K562 (cell line): ENCODE measurements around the gene KCNF1. TPM values are rescaled to one million over a fixed set of nuclear protein-coding genes. Genes with fewer than 3 reads are reported as not detected.
A peak's percentile ranks its signal among the peaks of the same experiment; 100 is the strongest.

Experiments
- ATAC-seq: fragments of 200-7000 bp; cut with Tn5 transposase; 3 replicates; pipeline ENCODE4 v1.9.1; 2020; ENCODE audit warnings: moderate library complexity
- BruUV-seq: library from RNA; stranded (reverse); fragments of 400-500 nt; replicated peaks from 2 replicates; lab custom pipeline; 2021; lab: Mats Ljungman, UMichigan
- CTCF ChIA-PET: fragments of 300-600 bp; formaldehyde crosslinking; extraction: SDS; loops from one replicate; lab custom pipeline; 2021; ENCODE audit warnings: low intra/inter-chr PET ratio; lab: Yijun Ruan, JAX
- POLR2A ChIA-PET: fragments of 300-600, 350-650 bp; sonication (Branson Sonifier 250); formaldehyde crosslinking; extraction: SDS; loops from one replicate; lab custom pipeline; 2021; ENCODE audit warnings: antibody characterized with exemption, inconsistent platforms; lab: Yijun Ruan, JAX
- DNase-seq, 4 experiments: peaks; one replicate each; pipeline versions ENCODE4 v3.0.0 to v3.0.0-alpha.2; 2011 to 2018; ENCODE audit warnings: low spot score in 3 of 4, mixed read lengths in 3 of 4; ENCODE audit errors: extremely low read depth in 1 of 4
- FAIRE-seq: peaks from 2 replicates; lab custom pipeline; 2011; peaks lifted over from hg19 to GRCh38; lab: Jason Lieb, UNC
- H2AFZ ChIP-seq: 2 replicates; pipeline ENCODE4 v1.6.0; 2011; ENCODE audit warnings: low read depth, low read length, control low read depth, inconsistent platforms
- H3K27ac ChIP-seq: fragments of 200-600 bp; 3 replicates; pipeline ENCODE4 v1.8.0; 2011; ENCODE audit warnings: low read depth, mild to moderate bottlenecking, control low read depth, inconsistent platforms, low read length, moderate library complexity, mixed read lengths; ENCODE audit errors: extremely low read depth
- H3K27me3 ChIP-seq, 2 experiments: fragments of 300-600 bp in 1 of 2; 2 replicates in 1 of 2; 3 replicates in 1 of 2; pipeline versions ENCODE4 v1.6.0 to v1.8.0; 2011; ENCODE audit warnings: inconsistent platforms in 2 of 2, low read length in 2 of 2, mild to moderate bottlenecking in 1 of 2, mixed read lengths in 1 of 2, moderate library complexity in 1 of 2; ENCODE audit not compliant: control insufficient read depth in 2 of 2, insufficient read depth in 2 of 2
- H3K36me3 ChIP-seq: fragments of 300-600 bp; 3 replicates; pipeline ENCODE4 v1.8.0; 2011; ENCODE audit warnings: mild to moderate bottlenecking, low read length, inconsistent platforms; ENCODE audit not compliant: control insufficient read depth, insufficient read depth
- H3K4me1 ChIP-seq, 2 experiments: fragments of 200-600 bp in 1 of 2; replicated peaks in 1 of 2; 2 replicates in 1 of 2; 3 replicates in 1 of 2; pipeline versions ENCODE4 v1.5.1 to v1.8.0; 2011; ENCODE audit warnings: inconsistent platforms in 2 of 2, low read length in 2 of 2, mild to moderate bottlenecking in 1 of 2, mixed read lengths in 1 of 2, moderate library complexity in 1 of 2; ENCODE audit not compliant: control insufficient read depth in 2 of 2, insufficient read depth in 2 of 2
- H3K4me2 ChIP-seq: 2 replicates; pipeline ENCODE4 v1.6.1; 2011; ENCODE audit warnings: low read length, control low read depth, inconsistent platforms, mixed read lengths; ENCODE audit not compliant: insufficient read depth
- H3K4me3 ChIP-seq: fragments of 200-600 bp; sonication (generic), shearing (Covaris generic); 2 replicates; pipeline ENCODE4 v1.5.1; 2016; ENCODE audit warnings: control low read depth, inconsistent platforms
- H3K79me2 ChIP-seq: fragments of 200-600 bp; 3 replicates; pipeline ENCODE4 v1.8.0; 2011; ENCODE audit warnings: low read length, inconsistent platforms; ENCODE audit not compliant: control insufficient read depth, insufficient read depth
- H3K9ac ChIP-seq, 2 experiments: 2 replicates each; pipeline versions ENCODE4 v1.6.0 to v1.6.1; 2011; ENCODE audit warnings: low read depth in 2 of 2, low read length in 2 of 2, control low read depth in 1 of 2, inconsistent platforms in 1 of 2, mild to moderate bottlenecking in 1 of 2, mixed read lengths in 1 of 2; ENCODE audit not compliant: insufficient read depth in 1 of 2
- H3K9me1 ChIP-seq: one replicate; pipeline ENCODE4 v1.6.0; 2011; ENCODE audit warnings: inconsistent platforms, mild to moderate bottlenecking, low read length, moderate library complexity; ENCODE audit not compliant: control insufficient read depth, insufficient read depth
- H3K9me3 ChIP-seq: replicated peaks from 2 replicates; pipeline ENCODE4 v1.5.1; 2011; ENCODE audit warnings: low read depth, low read length, inconsistent platforms; ENCODE audit not compliant: control insufficient read depth, insufficient read depth
- H4K20me1 ChIP-seq: replicated peaks from 2 replicates; pipeline ENCODE4 v1.6.1; 2011; ENCODE audit warnings: low read length, inconsistent platforms, mixed read lengths; ENCODE audit not compliant: control insufficient read depth, insufficient read depth
- FUS ChIP-seq: fragments of 200-400 bp; formaldehyde crosslinking; optimal IDR thresholded peaks from 2 replicates; pipeline ENCODE3; 2017; ENCODE audit warnings: low read depth, low read length
- NR3C1 ChIP-seq: sonication (generic); formaldehyde crosslinking; IDR thresholded peaks from 2 replicates; pipeline ENCODE4 v1.8.1; 2022; ENCODE audit warnings: missing genetic modification reagents
- NRF1 ChIP-seq, 2 experiments: fragments of 450-650 bp; IDR thresholded peaks in 1 of 2; conservative IDR thresholded peaks in 1 of 2; 2 replicates each; pipeline ENCODE4 v1.6.1; 2014; ENCODE audit warnings: mild to moderate bottlenecking in 2 of 2
- ZBED1 ChIP-seq: IDR thresholded peaks from 2 replicates; pipeline ENCODE4 v1.6.1; 2014
- WGBS: fragments of 100-300 bp; shearing (Covaris generic); methylation state at CpG from one replicate; pipeline ENCODE4 v1.1.6; 2016; ENCODE audit warnings: low coverage, mixed read lengths; ENCODE audit not compliant: insufficient coverage; ENCODE audit errors: missing lambda C conversion rate; 5-methylcytosine and 5-hydroxymethylcytosine counted together
- in situ Hi-C: fragments of 300-500 bp; cut with MboI; formaldehyde crosslinking; loops from 4 replicates; pipeline ENCODE4 v1.15.0; 2018; ENCODE audit warnings: inconsistent platforms, mixed read lengths
- intact Hi-C: fragments of 100-400 bp; cut with micrococcal nuclease; formaldehyde crosslinking; loops from 2 replicates; pipeline ENCODE4 v1.14.2; 2022
- polyA plus RNA-seq, 8 experiments: library from polyadenylated mRNA; depleted of rRNA in 4 of 8; stranded (reverse) in 5 of 8; unstranded in 3 of 8; fragments of >200 nt; fragmentation: Nextera tagmentation in 2 of 8; fragmentation: Illumina TruSeq in 1 of 8; extraction: Ambion mirVana in 2 of 8; extraction: Trizol in 1 of 8; gene quantifications; 2 replicates each; pipeline versions ENCODE4 v1.2.1 to v1.2.3, GENCODE V29; 2011 to 2014; ENCODE audit warnings: inconsistent platforms in 1 of 8, missing spikeins in 1 of 8
- total RNA-seq, 7 experiments: library from RNA; depleted of rRNA in 6 of 7; stranded (reverse); fragments of >200 nt in 6 of 7; fragmentation: Illumina TruSeq in 2 of 7; extraction: Trizol in 2 of 7; gene quantifications; 2 replicates each; pipeline versions ENCODE4 v1.2.1 to v1.2.3, GENCODE V29; 2011 to 2021; ENCODE audit warnings: low replicate concordance in 1 of 7
- TF ChIP-seq, protein P1 (sequence below): fragments of 250-450 bp; sonication (Bioruptor Pico); IDR thresholded peaks from 2 replicates; pipeline ENCODE4 v1.4.0; 2020; ENCODE audit warnings: mild to moderate bottlenecking

Gene KCNF1
- total and polyA plus RNA-seq, 9 of the 15 experiments (the other 6 are each of a cell fraction or from before 2014, with no cell fraction given), result not detected

- no peak for FAIRE-seq
- Histone ChIP-seq H3K79me2 (no peaks in the 10 kb centered on the region), H3K27ac (no peak overlapping the region), H3K9me1 (no peaks in the 10 kb centered on the region), H3K4me3 (no peak overlapping the region), H3K9me3 (no peaks in the 10 kb centered on the region), H3K4me1 (no peaks in the 10 kb centered on the region; a peak in 1 of 5 replicates), H2AFZ (no peak overlapping the region), H3K9ac (no peak overlapping the region), H3K36me3 (no peaks in the 10 kb centered on the region), H3K4me2 (no peak overlapping the region), H3K27me3 (peaks cover 19 to 63% of the 10 kb centered on the region in 2 experiments; a peak in 4 of 5 replicates), H4K20me1 (no peaks in the 10 kb centered on the region; the same call in none of the 2 replicates)
- 0% methylated on average over 14 of the region's 14 CpGs for WGBS
- ATAC-seq, result 0 out of 3 replicates have a peak, but pooled peaks have one; percentile 19
- CTCF ChIA-PET, result no interaction called here
- TF ChIP-seq ZBED1, result no peak
- no peak for TF ChIP-seq NRF1 (conservative IDR thresholded peaks at IDR 0.05 in 1 of 2, IDR thresholded peaks at IDR 0.05 in 1 of 2)
- TF ChIP-seq FUS, result no peak
- TF ChIP-seq, protein P1, sequence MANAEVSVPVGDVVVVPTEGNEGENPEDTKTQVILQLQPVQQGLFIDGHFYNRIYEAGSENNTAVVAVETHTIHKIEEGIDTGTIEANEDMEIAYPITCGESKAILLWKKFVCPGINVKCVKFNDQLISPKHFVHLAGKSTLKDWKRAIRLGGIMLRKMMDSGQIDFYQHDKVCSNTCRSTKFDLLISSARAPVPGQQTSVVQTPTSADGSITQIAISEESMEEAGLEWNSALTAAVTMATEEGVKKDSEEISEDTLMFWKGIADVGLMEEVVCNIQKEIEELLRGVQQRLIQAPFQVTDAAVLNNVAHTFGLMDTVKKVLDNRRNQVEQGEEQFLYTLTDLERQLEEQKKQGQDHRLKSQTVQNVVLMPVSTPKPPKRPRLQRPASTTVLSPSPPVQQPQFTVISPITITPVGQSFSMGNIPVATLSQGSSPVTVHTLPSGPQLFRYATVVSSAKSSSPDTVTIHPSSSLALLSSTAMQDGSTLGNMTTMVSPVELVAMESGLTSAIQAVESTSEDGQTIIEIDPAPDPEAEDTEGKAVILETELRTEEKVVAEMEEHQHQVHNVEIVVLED, result no peak
- TF ChIP-seq NR3C1, result no peak
- intact Hi-C loops (no loop called here), in situ Hi-C loops (no loop called here)
- DNase-seq, result no peak
- POLR2A ChIA-PET, result interaction anchor here (0.9 kb wide), 1 partner anchor 187 kb away, joined by 3 read pairs; no protein-coding TSS in a partner anchor
- no TSS peak for BruUV-seq
Observed at GRCh38 chr2:10906926-10907625, 4.7 kb upstream of the KCNF1 start.
